Measurements from ENCODE around the gene TEKT2.

The TEKT2 gene

GRCh38 chr1:36137776-36138175 lies 53.9 kb downstream of the TEKT2 start:
- Histone ChIP-seq H3K9me3 (ENCODE audit: control insufficient read depth, insufficient read depth, low read length) (no peaks in the 10 kb centered on the region), H3K36me3 (ENCODE audit: insufficient read depth, low read length) (no peaks in the 10 kb centered on the region; the same call in 1 of the 2 replicates), H3K4me1 (ENCODE audit: insufficient read depth, low read length) (peaks cover 15% of the 10 kb centered on the region; the same call in 1 of the 2 replicates), H3K9ac (ENCODE audit: low read depth, low read length) (no peak overlapping the region)

All from ES-I3 (cell line).